ENCODE results near the gene GBX2. TPM values are rescaled to one million over a fixed set of nuclear protein-coding genes. Genes with fewer than 3 reads are reported as not detected.
A peak's percentile ranks its signal among the peaks of the same experiment; 100 is the strongest.

GBX2 gene
- total and polyA plus RNA-seq, 2 of the 8 experiments (the other 6 are each of a cell fraction or from before 2014, with no cell fraction given) = 0.38 to 0.89 TPM

- TF ChIP-seq PHF8 (conservative IDR thresholded peaks at IDR 0.05; ENCODE audit: low read depth, low read length) (no peak), RAD21 (IDR thresholded peaks at IDR 0.05 in 1 of 2, conservative IDR thresholded peaks at IDR 0.05 in 1 of 2; ENCODE audit: low read depth in 2 of 2, low read length in 2 of 2) (no peak), MAX (IDR thresholded peaks at IDR 0.05) (peak; percentile 41; the same call in 1 of the 2 replicates), POU5F1 (IDR thresholded peaks at IDR 0.05; ENCODE audit: low read depth, low read length) (peak; percentile 70), SP4 (IDR thresholded peaks at IDR 0.05; ENCODE audit: low read length) (no peak), KDM5A (IDR thresholded peaks at IDR 0.05; ENCODE audit: low read length) (no peak), BACH1 (IDR thresholded peaks at IDR 0.05; ENCODE audit: low read length) (no peak), FOSL1 (IDR thresholded peaks at IDR 0.05; ENCODE audit: insufficient read depth, low read depth, low read length) (no peak), NRF1 (IDR thresholded peaks at IDR 0.05; ENCODE audit: low read depth, low read length) (no peak), JUN (IDR thresholded peaks at IDR 0.05; ENCODE audit: low read depth, low read length) (no peak), CHD2 (IDR thresholded peaks at IDR 0.05; ENCODE audit: low read length) (peak; percentile 48; the same call in 1 of the 2 replicates), JUND (IDR thresholded peaks at IDR 0.05; ENCODE audit: low read length) (no peak)
These were observed 9.0 kb downstream of the GBX2 start (continued) for GRCh38 chr2:236158969-236159777.

Data from H1 (cell line).